Heart left ventricle (tissue), 13 donors: ENCODE measurements around the gene LYZL2.

Experiments used
- CTCF ChIP-seq, 12 donors: fragments of 200-600 bp; sonication (generic) in 4 of 12; IDR thresholded peaks; one replicate each; pipeline versions ENCODE4 v1.5.0 to v1.8.0; 2018 to 2022; ENCODE audit warnings: antibody characterized with exemption in 12 of 12, mild to moderate bottlenecking in 5 of 12
- POLR2A ChIP-seq, 2 donors: fragments of 450-650 bp; IDR thresholded peaks; one replicate each; pipeline ENCODE4 v1.6.1; 2017; ENCODE audit warnings: antibody characterized with exemption in 2 of 2, mild to moderate bottlenecking in 2 of 2, moderate library complexity in 2 of 2
- donor health status: ischemic (EF 13 %, LVEDD 7.1; RV severe dilation, severe dysfunction).
- donor health status: DM: no; HTN: yes; CAD: no.
- donor health status: DM: no; HTN: no; CAD: no.
- donor health status: ischemic (EF 25% LVEDD 6.9; RV normal size, moderate dysfunction).
- donor health status: ischemic (EF 25% LVEDD 5.7; RV mildly dilated, moderate dysfunction).
- donor health status: ischemic (EF 35%, LVEDD 5.7; RV mildly dilated, moderate dysfunction).
- donor health status: nonischemic (EF 11% LVEDD 7.7; RV severe dilation, severe dysfunction).
- donor health status: DM: yes; HTN: yes; CAD: no.
- donor health status: PGD.
- donor health status: ischemic (EF 29% LVEDD 5.4; RV normal size, mild dysfunction).
- donor health status: nonischemic (EF 23%, LVEDD 6.1; RV moderate dilation, normal function).

- TF ChIP-seq POLR2A (IDR thresholded peaks at IDR 0.05) (no peak), CTCF (IDR thresholded peaks at IDR 0.05) (no peak)
Observed at GRCh38 chr10:30606313-30606712, 23.2 kb downstream of the LYZL2 start.
